EH (cell line): Measurements from ENCODE around the gene PSMA4.
"Not testable (repeated sequence)": the region's sequence is repeated elsewhere in the genome, so short reads cannot be mapped to it uniquely, and the experiment has no call there.

Experiments
- DNase-seq: peaks from one replicate; pipeline ENCODE4 v3.0.0-alpha.2; 2015; ENCODE audit warnings: low read depth

Gene PSMA4

GRCh38 chr15:78551902-78552301 is 11.7 kb downstream of the PSMA4 start:
- no peak for DNase-seq

DNA sequence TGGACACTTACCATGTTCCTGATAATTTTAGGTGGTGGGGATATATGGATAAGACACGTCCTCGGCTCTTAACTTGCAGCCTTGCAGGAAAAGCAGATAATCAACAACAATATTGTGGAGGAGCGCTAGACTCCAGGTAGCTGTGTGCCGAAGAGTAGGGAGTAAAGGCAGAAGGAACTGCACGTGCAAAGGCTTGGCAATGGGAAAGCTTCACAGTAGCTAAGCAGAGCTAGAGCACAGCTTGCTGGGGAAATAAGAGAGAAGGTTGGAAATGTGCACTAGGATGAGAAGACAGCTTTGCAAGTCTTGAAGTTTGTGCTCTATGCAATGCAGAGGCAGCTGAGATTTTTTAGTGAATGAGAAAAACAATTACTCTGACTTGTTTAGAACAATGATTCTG is 12.4 kb downstream of the PSMA4 start:
- DNase-seq = no peak

DNA sequence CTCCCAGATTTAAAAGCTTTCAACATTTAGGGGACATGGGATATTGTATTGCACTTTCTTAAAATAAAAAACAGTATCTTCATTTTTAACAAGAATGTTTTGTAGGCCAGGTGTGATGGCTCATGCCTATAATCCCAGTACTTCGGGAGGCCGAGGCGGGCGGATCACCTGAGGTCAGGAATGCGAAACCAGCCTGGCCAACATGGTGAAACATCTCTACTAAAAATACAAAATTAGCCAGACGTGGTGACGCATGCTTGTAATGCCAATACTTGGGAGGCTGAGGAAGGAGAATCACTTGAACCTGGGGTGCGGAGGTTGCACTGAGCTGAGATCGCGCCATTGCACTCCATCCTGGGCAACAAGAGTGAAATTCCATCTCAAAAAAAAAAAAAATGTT is 20.0 kb downstream of the PSMA4 start:
- not testable (repeated sequence) for DNase-seq

- no peak for DNase-seq
These were observed 21.2 kb downstream of the PSMA4 start for GRCh38 chr15:78561490-78561889.

DNA sequence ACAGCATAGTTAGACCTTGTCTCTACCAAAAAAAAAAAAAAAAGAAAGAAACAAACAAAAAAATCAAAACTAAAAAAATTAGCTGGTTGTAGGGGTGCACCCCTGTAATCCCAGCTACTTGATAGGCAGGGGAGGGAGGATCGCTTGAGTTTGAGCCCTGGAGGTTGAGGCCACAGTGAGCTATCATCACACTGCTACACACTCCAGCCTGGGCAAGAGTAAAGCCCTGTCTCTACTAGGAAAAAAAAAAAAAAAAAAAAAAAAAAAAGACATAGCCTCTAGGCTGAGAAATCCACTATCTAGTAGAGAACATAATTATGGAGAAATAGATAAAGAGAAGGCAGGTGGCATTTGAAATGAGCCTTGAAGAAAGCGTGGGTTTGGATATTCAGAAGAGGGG is 22.8 kb downstream of the PSMA4 start:
- no peak for DNase-seq

- DNase-seq = no peak
These were observed 24.5 kb downstream of the PSMA4 start for GRCh38 chr15:78564743-78565096.

DNA sequence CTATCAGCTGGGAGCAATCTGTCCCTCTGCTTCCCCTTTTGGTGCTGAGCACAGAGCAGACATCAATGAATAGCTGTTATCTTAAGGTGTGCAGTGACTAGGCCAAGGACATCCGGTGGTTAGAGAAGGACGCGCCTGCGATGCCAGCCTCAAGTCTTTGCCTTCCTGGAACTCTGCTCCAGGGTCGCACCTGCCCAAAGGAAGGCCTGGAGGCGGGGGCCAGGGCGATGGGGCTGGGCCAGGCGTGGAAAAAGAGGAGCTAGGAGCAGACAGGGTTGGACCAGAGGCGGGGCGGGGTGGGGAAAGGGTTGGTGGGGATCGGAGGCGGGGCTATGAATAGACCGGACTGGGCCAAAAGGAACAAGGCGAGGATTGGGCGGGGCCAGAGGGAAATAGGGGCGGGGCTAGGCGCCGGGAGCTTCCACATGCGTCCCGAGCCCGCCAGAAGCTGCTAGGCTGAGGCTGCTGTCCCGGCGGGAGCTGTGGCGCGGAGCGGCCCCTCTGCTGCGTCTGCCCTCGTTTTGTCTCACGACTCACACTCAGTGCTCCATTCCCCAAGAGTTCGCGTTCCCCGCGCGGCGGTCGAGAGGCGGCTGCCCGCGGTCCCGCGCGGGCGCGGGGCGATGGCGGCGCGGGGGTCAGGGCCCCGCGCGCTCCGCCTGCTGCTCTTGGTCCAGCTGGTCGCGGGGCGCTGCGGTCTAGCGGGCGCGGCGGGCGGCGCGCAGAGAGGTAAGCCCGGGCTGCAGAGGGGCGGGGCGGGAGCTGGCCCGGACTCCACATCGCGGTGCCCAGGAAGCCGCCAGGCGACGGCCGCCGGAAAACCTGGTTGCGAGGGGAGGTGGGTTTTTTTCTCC is 25.1 kb downstream of the PSMA4 start, which contains the start of gene CHRNA5:
Gene CHRNA5 (plus strand): TSS at position 424 of the 854 bp plus-strand sequence. CDS start 200 bp downstream, at position 624.
- peak; percentile 84 for DNase-seq

DNA sequence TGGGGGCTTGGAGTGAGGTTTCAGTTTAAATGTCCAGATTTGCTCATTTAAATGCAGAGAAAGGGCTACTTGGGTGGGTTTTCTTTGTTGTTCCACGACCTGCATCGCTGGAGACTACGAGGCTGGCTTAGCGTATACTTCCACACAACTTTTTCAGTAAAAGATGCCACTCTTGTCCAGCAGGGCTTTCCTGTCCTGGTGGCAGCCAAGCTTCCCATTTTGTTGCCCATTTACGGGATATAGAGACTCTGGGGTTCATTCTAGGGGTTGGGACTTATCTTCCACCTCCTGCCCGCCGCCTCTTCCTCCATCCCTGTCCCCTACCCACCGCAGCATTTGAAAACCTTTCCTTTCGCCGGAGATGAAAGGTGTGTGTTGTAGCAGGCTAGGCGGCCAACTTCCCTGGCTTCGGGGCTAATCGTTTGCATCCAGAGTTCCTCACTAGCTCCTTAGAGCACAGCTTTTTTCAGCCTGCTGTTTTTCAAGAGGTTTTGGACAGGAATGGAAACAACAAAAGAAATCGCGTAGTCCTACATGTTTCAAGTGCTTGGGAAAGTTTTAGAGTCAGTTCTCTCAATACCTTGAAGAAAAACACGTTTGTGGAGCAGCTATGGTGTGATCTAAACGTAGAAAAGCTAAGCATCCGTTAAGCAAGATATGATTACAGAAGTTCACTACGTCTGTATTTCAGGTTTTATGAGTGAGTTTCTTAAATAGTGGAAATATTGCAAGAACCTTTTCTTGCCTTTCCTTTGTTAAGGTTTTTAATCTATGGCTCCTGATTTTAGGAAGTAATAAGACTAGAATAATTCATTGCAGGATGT is 25.9 kb downstream of the PSMA4 start:
- peak; percentile 39 for DNase-seq

- DNase-seq = no peak
These were observed 27.3 kb downstream of the PSMA4 start for GRCh38 chr15:78567531-78567930.

GRCh38 chr15:78570710-78571109 is 30.5 kb downstream of the PSMA4 start:
- DNase-seq = peak; percentile 3

- DNase-seq = no peak
These were observed 31.1 kb downstream of the PSMA4 start for GRCh38 chr15:78571382-78571781.

- DNase-seq = no peak
These were observed 33.2 kb downstream of the PSMA4 start for GRCh38 chr15:78573416-78573815.

GRCh38 chr15:78574944-78575343 is 34.7 kb downstream of the PSMA4 start:
- no peak for DNase-seq

GRCh38 chr15:78597583-78597982 is 57.3 kb downstream of the PSMA4 start:
- no peak for DNase-seq

- DNase-seq = no peak
These were observed 58.1 kb downstream of the PSMA4 start for GRCh38 chr15:78598348-78598747.

DNA sequence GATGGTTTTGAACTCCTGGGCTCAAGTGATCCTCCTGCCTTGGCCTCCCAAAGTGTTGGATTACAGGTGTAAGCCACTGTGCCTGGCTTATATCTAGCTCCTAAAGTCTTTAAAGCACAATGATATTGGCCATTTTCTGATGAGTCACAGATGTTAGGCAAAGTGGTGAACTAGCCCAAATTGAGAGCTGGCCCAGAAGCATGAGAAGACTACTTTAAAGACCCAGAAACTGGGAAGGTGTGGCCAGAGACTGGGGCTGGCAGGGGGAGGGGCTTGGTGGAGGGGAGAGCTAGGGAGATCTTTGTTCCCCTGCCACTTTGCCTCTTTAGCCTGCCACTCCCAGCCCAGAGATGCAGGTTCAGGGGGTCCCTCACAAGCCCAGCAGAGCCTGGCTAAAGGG is 58.9 kb downstream of the PSMA4 start:
- no peak for DNase-seq
